ENCODE results near the gene PCDHGB4. TPM values are rescaled to one million over a fixed set of nuclear protein-coding genes. Genes with fewer than 3 reads are reported as not detected.

PCDHGB4 gene
- total RNA-seq, 4 donors from 2014 or later = 8.2 to 17.1 (median 14.9) TPM

GRCh38 chr5:141439411-141440141 lies 52.1 kb downstream of the PCDHGB4 start:
- intact Hi-C loops (cut with DNase I; ENCODE audit: low total_unique reads) = no loop called here
- TF ChIP-seq POLR2A (IDR thresholded peaks at IDR 0.05) = no peak
- TF ChIP-seq, protein P1, sequence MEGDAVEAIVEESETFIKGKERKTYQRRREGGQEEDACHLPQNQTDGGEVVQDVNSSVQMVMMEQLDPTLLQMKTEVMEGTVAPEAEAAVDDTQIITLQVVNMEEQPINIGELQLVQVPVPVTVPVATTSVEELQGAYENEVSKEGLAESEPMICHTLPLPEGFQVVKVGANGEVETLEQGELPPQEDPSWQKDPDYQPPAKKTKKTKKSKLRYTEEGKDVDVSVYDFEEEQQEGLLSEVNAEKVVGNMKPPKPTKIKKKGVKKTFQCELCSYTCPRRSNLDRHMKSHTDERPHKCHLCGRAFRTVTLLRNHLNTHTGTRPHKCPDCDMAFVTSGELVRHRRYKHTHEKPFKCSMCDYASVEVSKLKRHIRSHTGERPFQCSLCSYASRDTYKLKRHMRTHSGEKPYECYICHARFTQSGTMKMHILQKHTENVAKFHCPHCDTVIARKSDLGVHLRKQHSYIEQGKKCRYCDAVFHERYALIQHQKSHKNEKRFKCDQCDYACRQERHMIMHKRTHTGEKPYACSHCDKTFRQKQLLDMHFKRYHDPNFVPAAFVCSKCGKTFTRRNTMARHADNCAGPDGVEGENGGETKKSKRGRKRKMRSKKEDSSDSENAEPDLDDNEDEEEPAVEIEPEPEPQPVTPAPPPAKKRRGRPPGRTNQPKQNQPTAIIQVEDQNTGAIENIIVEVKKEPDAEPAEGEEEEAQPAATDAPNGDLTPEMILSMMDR (IDR thresholded peaks at IDR 0.05) = no peak
- no peak overlapping the region for H3K4me3 ChIP-seq
- H3K27ac ChIP-seq = no peak overlapping the region
- H3K36me3 ChIP-seq = no peaks in the 10 kb centered on the region
- peaks cover 0 to 55% of the 10 kb centered on the region in 2 donors for H3K9me3 ChIP-seq
- no peaks in the 10 kb centered on the region for H3K4me1 ChIP-seq
- no peaks in the 10 kb centered on the region for H3K27me3 ChIP-seq
- DNase-seq = no peak

Other genes with a start within 250 kb of the PCDHGB4 start
- gene PCDHB6, start 237.6 kb upstream of the PCDHGB4 start, total RNA-seq = 1 to 10 TPM in 3 of 4 donors, under 1 TPM in 1; 0.51 to 4.2 (median 1.7) TPM
- gene PCDHB7, start 215.1 kb upstream of the PCDHGB4 start, total RNA-seq = 1 to 10 TPM in 3 of 4 donors, under 1 TPM in 1; 0.51 to 8.0 (median 5.7) TPM
- 1 to 10 TPM in 2 of 4 donors, under 1 TPM in 2; under 0.01 to 5.4 (median 2.1) TPM for gene PCDHB8, start 209.9 kb upstream of the PCDHGB4 start, total RNA-seq
- gene PCDHB16, start 205.3 kb upstream of the PCDHGB4 start, total RNA-seq = 10 to 100 TPM in 1 of 4 donors, 1 to 10 TPM in 3; 3.8 to 10.2 (median 5.0) TPM
- gene PCDHB9, start 200.5 kb upstream of the PCDHGB4 start, total RNA-seq = 1 to 10 TPM; 1.8 to 5.5 (median 4.8) TPM
- gene PCDHB10, start 195.3 kb upstream of the PCDHGB4 start, total RNA-seq = 1 to 10 TPM; 2.6 to 8.3 (median 4.7) TPM
- gene PCDHB11, start 188.1 kb upstream of the PCDHGB4 start, total RNA-seq = 1 to 10 TPM; 2.4 to 9.8 (median 6.9) TPM
- gene PCDHB12, start 179.0 kb upstream of the PCDHGB4 start, total RNA-seq = 10 to 100 TPM in 1 of 4 donors, 1 to 10 TPM in 2, under 1 TPM in 1; 0.88 to 20.5 (median 9.1) TPM
- 10 to 100 TPM in 1 of 4 donors, 1 to 10 TPM in 3; 6.2 to 26.1 (median 8.5) TPM for gene PCDHB13, start 173.8 kb upstream of the PCDHGB4 start, total RNA-seq
- gene PCDHB14, start 164.4 kb upstream of the PCDHGB4 start, total RNA-seq = 10 to 100 TPM in 2 of 4 donors, 1 to 10 TPM in 2; 3.6 to 14.7 (median 9.3) TPM
- gene PCDHB15, start 142.3 kb upstream of the PCDHGB4 start, total RNA-seq = 10 to 100 TPM in 3 of 4 donors, 1 to 10 TPM in 1; 5.0 to 17.8 (median 12.1) TPM
- gene SLC25A2, start 83.6 kb upstream of the PCDHGB4 start, total RNA-seq = 1 to 10 TPM in 2 of 4 donors, under 1 TPM in 1, not detected in 1; 0.28 to 2.4 (median 2.3) TPM
- 100 to 1,000 TPM in 2 of 4 donors, 10 to 100 TPM in 2; 76.1 to 121 (median 98.0) TPM for gene TAF7, start 66.9 kb upstream of the PCDHGB4 start, total RNA-seq
- 1 to 10 TPM in 2 of 4 donors, under 1 TPM in 2; under 0.01 to 3.3 (median 1.5) TPM for gene PCDHGA1, start 57.2 kb upstream of the PCDHGB4 start, total RNA-seq
- 10 to 100 TPM in 2 of 4 donors, 1 to 10 TPM in 2; 3.2 to 11.6 (median 9.3) TPM for gene PCDHGA2, start 48.9 kb upstream of the PCDHGB4 start, total RNA-seq
- gene PCDHGA3, start 43.9 kb upstream of the PCDHGB4 start, total RNA-seq = 1 to 10 TPM in 3 of 4 donors, under 1 TPM in 1; 0.51 to 8.2 (median 5.6) TPM
- 1 to 10 TPM in 3 of 4 donors, not detected in 1; 4.4 to 7.4 (median 6.9) TPM for gene PCDHGB1, start 37.6 kb upstream of the PCDHGB4 start, total RNA-seq
- 10 to 100 TPM in 1 of 4 donors, 1 to 10 TPM in 2, under 1 TPM in 1; 0.59 to 16.1 (median 8.7) TPM for gene PCDHGA4, start 32.7 kb upstream of the PCDHGB4 start, total RNA-seq
- gene PCDHGB2, start 27.7 kb upstream of the PCDHGB4 start, total RNA-seq = 10 to 100 TPM in 2 of 4 donors, 1 to 10 TPM in 1, under 1 TPM in 1; 0.59 to 17.9 (median 8.7) TPM
- gene PCDHGA5, start 23.5 kb upstream of the PCDHGB4 start, total RNA-seq = 10 to 100 TPM in 3 of 4 donors, 1 to 10 TPM in 1; 1.8 to 11.5 (median 11.2) TPM
- 10 to 100 TPM in 2 of 4 donors, 1 to 10 TPM in 1, under 1 TPM in 1; 0.59 to 14.1 (median 8.1) TPM for gene PCDHGB3, start 17.5 kb upstream of the PCDHGB4 start, total RNA-seq
- 10 to 100 TPM in 3 of 4 donors, 1 to 10 TPM in 1; 4.4 to 16.6 (median 14.3) TPM for gene PCDHGA6, start 13.8 kb upstream of the PCDHGB4 start, total RNA-seq
- 10 to 100 TPM in 3 of 4 donors, 1 to 10 TPM in 1; 10.0 to 14.1 (median 11.8) TPM for gene PCDHGA7, start 5.0 kb upstream of the PCDHGB4 start, total RNA-seq
- 1 to 10 TPM in 3 of 4 donors, under 1 TPM in 1; 0.59 to 9.0 (median 5.1) TPM for gene PCDHGA8, start 4.9 kb downstream of the PCDHGB4 start, total RNA-seq
- 10 to 100 TPM in 3 of 4 donors, 1 to 10 TPM in 1; 10.0 to 33.6 (median 20.6) TPM for gene PCDHGB5, start 10.2 kb downstream of the PCDHGB4 start, total RNA-seq
- gene PCDHGA9, start 15.1 kb downstream of the PCDHGB4 start, total RNA-seq = 10 to 100 TPM; 11.8 to 18.7 (median 16.7) TPM
- 10 to 100 TPM in 2 of 4 donors, 1 to 10 TPM in 2; 3.1 to 21.1 (median 11.5) TPM for gene PCDHGB6, start 20.3 kb downstream of the PCDHGB4 start, total RNA-seq
- 10 to 100 TPM in 1 of 4 donors, 1 to 10 TPM in 3; 2.4 to 11.2 (median 6.6) TPM for gene PCDHGA10, start 25.3 kb downstream of the PCDHGB4 start, total RNA-seq
- gene PCDHGB7, start 30.0 kb downstream of the PCDHGB4 start, total RNA-seq = 10 to 100 TPM in 3 of 4 donors, 1 to 10 TPM in 1; 7.1 to 27.6 (median 18.1) TPM
- 10 to 100 TPM in 3 of 4 donors, 1 to 10 TPM in 1; 9.4 to 13.2 (median 12.0) TPM for gene PCDHGA11, start 33.4 kb downstream of the PCDHGB4 start, total RNA-seq
- 10 to 100 TPM in 3 of 4 donors, 1 to 10 TPM in 1; 2.9 to 22.0 (median 14.5) TPM for gene PCDHGA12, start 42.8 kb downstream of the PCDHGB4 start, total RNA-seq
- gene PCDHGC3, start 88.3 kb downstream of the PCDHGB4 start, total RNA-seq = 100 to 1,000 TPM in 3 of 4 donors, 10 to 100 TPM in 1; 25.9 to 146 (median 123) TPM
- 1 to 10 TPM; 2.9 to 8.0 (median 6.7) TPM for gene PCDHGC4, start 97.3 kb downstream of the PCDHGB4 start, total RNA-seq
- gene PCDHGC5, start 101.4 kb downstream of the PCDHGB4 start, total RNA-seq = 1 to 10 TPM in 3 of 4 donors, under 1 TPM in 1; under 0.01 to 7.5 (median 3.4) TPM
- gene DIAPH1, start 231.3 kb downstream of the PCDHGB4 start, total RNA-seq = 10 to 100 TPM; 27.7 to 69.4 (median 30.2) TPM
- 10 to 100 TPM; 24.8 to 68.0 (median 46.0) TPM for gene HDAC3, start 249.2 kb downstream of the PCDHGB4 start, total RNA-seq
- gene RELL2, start 249.3 kb downstream of the PCDHGB4 start, total RNA-seq = 1 to 10 TPM in 1 of 4 donors, under 1 TPM in 1, not detected in 2; 0.35 to 1.7 TPM

Data from uterus (tissue), 4 donors.